ENCODE results near the gene MEGF11. TPM values are rescaled to one million over a fixed set of nuclear protein-coding genes. Genes with fewer than 3 reads are reported as not detected.

The MEGF11 gene
- total and polyA plus RNA-seq, 4 donors, result 0.16 to 1.5 (median 0.50) TPM

- H3K9me3 ChIP-seq (ENCODE audit: control insufficient read depth in 4 of 4, insufficient read depth in 3 of 4, low read length in 3 of 4), result no peaks in the 10 kb centered on the region
- H3K4me3 ChIP-seq, result no peak overlapping the region
- peaks cover 0 to 2% (median 0%) of the 10 kb centered on the region in 3 donors for H3K27me3 ChIP-seq (ENCODE audit: control insufficient read depth in 3 of 3, insufficient read depth in 3 of 3, low read length in 2 of 3)
- ATAC-seq (ENCODE audit: insufficient read depth, low FRiP score) (no peak), DNase-seq (no peak)
- H3K27ac ChIP-seq (ENCODE audit: low read depth in 1 of 2, low read length in 1 of 2), result no peak overlapping the region
- H3K4me1 ChIP-seq (ENCODE audit: control insufficient read depth in 5 of 5, insufficient read depth in 5 of 5, low read length in 5 of 5), result no peaks in the 10 kb centered on the region
- no peaks in the 10 kb centered on the region for H3K36me3 ChIP-seq (ENCODE audit: control insufficient read depth in 4 of 4, insufficient read depth in 4 of 4, low read length in 4 of 4)
- no peak overlapping the region for H3K9ac ChIP-seq (ENCODE audit: insufficient read depth in 1 of 2, low read length in 2 of 2)
- no peak for TF ChIP-seq CTCF (IDR thresholded peaks at IDR 0.05; ENCODE audit: control extremely low read depth, extremely low read depth)
- WGBS, 2 donors, result 95% methylated on average over 3 of the region's 3 CpGs
Measured at GRCh38 chr15:65956899-65957298, 296.7 kb downstream of the MEGF11 start.

GRCh38 chr15:65956307-65956706, 297.2 kb downstream of the MEGF11 start:
- peaks cover 0 to 2% (median 0%) of the 10 kb centered on the region in 3 donors for H3K27me3 ChIP-seq (ENCODE audit: control insufficient read depth in 3 of 3, insufficient read depth in 3 of 3, low read length in 2 of 3)
- H3K4me3 ChIP-seq, result no peak overlapping the region
- WGBS, 2 donors, result 90 to 98% methylated on average over 2 of the region's 2 CpGs
- no peaks in the 10 kb centered on the region for H3K4me1 ChIP-seq (ENCODE audit: control insufficient read depth in 5 of 5, insufficient read depth in 5 of 5, low read length in 5 of 5)
- DNase-seq (no peak), ATAC-seq (ENCODE audit: insufficient read depth, low FRiP score) (no peak)
- no peak for TF ChIP-seq CTCF (IDR thresholded peaks at IDR 0.05; ENCODE audit: control extremely low read depth, extremely low read depth)
- no peaks in the 10 kb centered on the region for H3K36me3 ChIP-seq (ENCODE audit: control insufficient read depth in 4 of 4, insufficient read depth in 4 of 4, low read length in 4 of 4)
- H3K27ac ChIP-seq (ENCODE audit: low read depth in 1 of 2, low read length in 1 of 2), result no peak overlapping the region
- H3K9me3 ChIP-seq (ENCODE audit: control insufficient read depth in 4 of 4, insufficient read depth in 3 of 4, low read length in 3 of 4), result no peaks in the 10 kb centered on the region
- H3K9ac ChIP-seq (ENCODE audit: insufficient read depth in 1 of 2, low read length in 2 of 2), result no peak overlapping the region

- Histone ChIP-seq H3K27ac (ENCODE audit: low read depth in 1 of 2, low read length in 1 of 2) (no peak overlapping the region), H3K27me3 (ENCODE audit: control insufficient read depth in 3 of 3, insufficient read depth in 3 of 3, low read length in 2 of 3) (no peaks in the 10 kb centered on the region), H3K9ac (ENCODE audit: insufficient read depth in 1 of 2, low read length in 2 of 2) (no peak overlapping the region), H3K9me3 (ENCODE audit: control insufficient read depth in 4 of 4, insufficient read depth in 3 of 4, low read length in 3 of 4) (no peaks in the 10 kb centered on the region), H3K4me1 (ENCODE audit: control insufficient read depth in 5 of 5, insufficient read depth in 5 of 5, low read length in 5 of 5) (no peaks in the 10 kb centered on the region), H3K36me3 (ENCODE audit: control insufficient read depth in 4 of 4, insufficient read depth in 4 of 4, low read length in 4 of 4) (no peaks in the 10 kb centered on the region), H3K4me3 (no peak overlapping the region)
- no peak for ATAC-seq (ENCODE audit: insufficient read depth, low FRiP score)
- TF ChIP-seq CTCF (IDR thresholded peaks at IDR 0.05; ENCODE audit: control extremely low read depth, extremely low read depth), result no peak
- DNase-seq, result no peak
- 59 to 63% methylated on average over 4 of the region's 4 CpGs for WGBS, 2 donors
Measured at GRCh38 chr15:65954289-65954741, 299.2 kb downstream of the MEGF11 start.

- H3K36me3 ChIP-seq (ENCODE audit: control insufficient read depth in 4 of 4, insufficient read depth in 4 of 4, low read length in 4 of 4), result no peaks in the 10 kb centered on the region
- H3K9ac ChIP-seq (ENCODE audit: insufficient read depth in 1 of 2, low read length in 2 of 2), result no peak overlapping the region
- no peaks in the 10 kb centered on the region for H3K9me3 ChIP-seq (ENCODE audit: control insufficient read depth in 4 of 4, insufficient read depth in 3 of 4, low read length in 3 of 4)
- H3K4me1 ChIP-seq (ENCODE audit: control insufficient read depth in 5 of 5, insufficient read depth in 5 of 5, low read length in 5 of 5), result peaks cover 0 to 3% (median 0%) of the 10 kb centered on the region in 5 donors
- ATAC-seq (ENCODE audit: insufficient read depth, low FRiP score) (no peak), DNase-seq (no peak)
- no peak for TF ChIP-seq CTCF (IDR thresholded peaks at IDR 0.05; ENCODE audit: control extremely low read depth, extremely low read depth)
- no peaks in the 10 kb centered on the region for H3K27me3 ChIP-seq (ENCODE audit: control insufficient read depth in 3 of 3, insufficient read depth in 3 of 3, low read length in 2 of 3)
- H3K27ac ChIP-seq (ENCODE audit: low read depth in 1 of 2, low read length in 1 of 2), result no peak overlapping the region
- WGBS, 2 donors, result 84 to 86% methylated on average over 7 of the region's 7 CpGs
- no peak overlapping the region for H3K4me3 ChIP-seq
Measured at GRCh38 chr15:65953622-65954021, 299.9 kb downstream of the MEGF11 start.
